Left ventricle myocardium superior (tissue), 1 donor: Measurements from ENCODE around the gene SAMD8. TPM values are rescaled to one million over a fixed set of nuclear protein-coding genes. Genes with fewer than 3 reads are reported as not detected.
A peak's percentile ranks its signal among the peaks of the same experiment; 100 is the strongest.

Experiments used
- ATAC-seq: fragments of 200-7000 bp; cut with Tn5 transposase; one replicate; pipeline ENCODE4 v1.9.1; 2020; ENCODE audit warnings: mild to moderate bottlenecking, moderate library complexity
- DNase-seq: peaks from one replicate; pipeline ENCODE4 v3.0.0-alpha.2; 2020
- intact Hi-C: fragments of 100-400 bp; cut with micrococcal nuclease; formaldehyde crosslinking; loops from one replicate; pipeline ENCODE4 v1.11.0; 2022
- total RNA-seq: library from RNA; stranded (reverse); fragmentation: NEBNext Ultra II Directional; extraction: Animal tissue kit (Norgen Biotek cat#: 25700); gene quantifications from one replicate; pipeline ENCODE4 v1.2.1, GENCODE V29; 2021
- donor health status: DM: no; HTN: yes; CAD: no; lungs with severe emphysema.

SAMD8 gene
- total RNA-seq, 1 donor from 2014 or later: 23.1 TPM

- no peak for ATAC-seq
- intact Hi-C loops: loop anchor here (2.0 to 10.0 kb wide), 2 partner anchors 42 to 966 kb away; no protein-coding TSS in a partner anchor
- peak; percentile 94 for DNase-seq
Observed at GRCh38 chr10:75230600-75231038, 119.2 kb downstream of the SAMD8 start.

Other genes starting within 250 kb of the SAMD8 start
- 493 TPM for gene VDAC2, start 99.1 kb downstream of the SAMD8 start, total RNA-seq
- 30.8 TPM for gene COMTD1, start 124.3 kb downstream of the SAMD8 start, total RNA-seq